GM23248 (cell line): Measurements from ENCODE around the gene SELENOI. TPM values are rescaled to one million over a fixed set of nuclear protein-coding genes. Genes with fewer than 3 reads are reported as not detected.
"Not testable (repeated sequence)": the region's sequence is repeated elsewhere in the genome, so short reads cannot be mapped to it uniquely, and the experiment has no call there.

ENCODE experiments used
- DNase-seq: peaks from one replicate; pipeline ENCODE4 v3.0.0-alpha.2; 2015
- H2AFZ ChIP-seq: fragments of 200-600 bp; sonication (generic); 2 replicates; pipeline ENCODE4 v1.6.1; 2016; ENCODE audit warnings: antibody characterized with exemption
- H3F3A ChIP-seq: fragments of 200-600 bp; sonication (generic); 2 replicates; pipeline ENCODE4 v1.6.1; 2016; ENCODE audit warnings: mild to moderate bottlenecking, antibody characterized with exemption, mixed run types; ENCODE audit not compliant: insufficient read depth
- H3K27ac ChIP-seq: fragments of 200-600 bp; sonication (generic); 2 replicates; pipeline ENCODE4 v1.5.1; 2016; ENCODE audit warnings: mild to moderate bottlenecking
- H3K27me3 ChIP-seq: fragments of 200-600 bp; sonication (generic); replicated peaks from 2 replicates; pipeline ENCODE4 v1.6.1; 2016; ENCODE audit warnings: mild to moderate bottlenecking; ENCODE audit not compliant: insufficient read depth
- H3K36me3 ChIP-seq: fragments of 200-600 bp; sonication (generic); 2 replicates; pipeline ENCODE4 v1.6.1; 2016; ENCODE audit warnings: low read depth, mild to moderate bottlenecking
- H3K4me1 ChIP-seq: fragments of 200-600 bp; sonication (generic); 2 replicates; pipeline ENCODE4 v1.6.1; 2016; ENCODE audit warnings: mild to moderate bottlenecking; ENCODE audit not compliant: insufficient read depth
- H3K4me2 ChIP-seq: fragments of 200-600 bp; sonication (generic); one replicate; pipeline ENCODE4 v1.6.1; 2016; ENCODE audit warnings: mild to moderate bottlenecking; ENCODE audit not compliant: unreplicated experiment
- H3K4me3 ChIP-seq: fragments of 200-600 bp; sonication (generic); 2 replicates; pipeline ENCODE4 v1.5.1; 2016; ENCODE audit warnings: mild to moderate bottlenecking
- H3K79me2 ChIP-seq: fragments of 200-600 bp; sonication (generic); 2 replicates; pipeline ENCODE4 v1.6.1; 2016; ENCODE audit warnings: mild to moderate bottlenecking; ENCODE audit not compliant: insufficient read depth
- H3K9ac ChIP-seq: fragments of 200-600 bp; sonication (generic); 2 replicates; pipeline ENCODE4 v1.6.1; 2016; ENCODE audit warnings: mild to moderate bottlenecking
- H3K9me2 ChIP-seq: fragments of 200-600 bp; sonication (generic); 2 replicates; pipeline ENCODE4 v1.6.1; 2016; ENCODE audit warnings: mixed run types, mild to moderate bottlenecking, moderate library complexity; ENCODE audit not compliant: insufficient read depth
- H3K9me3 ChIP-seq: fragments of 200-600 bp; sonication (generic); one replicate; pipeline ENCODE4 v1.6.1; 2017; ENCODE audit warnings: low read depth
- H4K20me1 ChIP-seq: fragments of 200-600 bp; sonication (generic); 2 replicates; pipeline ENCODE4 v1.6.0; 2016; ENCODE audit not compliant: insufficient read depth
- EZH2 ChIP-seq: fragments of 200-600 bp; sonication (generic); IDR thresholded peaks from 2 replicates; pipeline ENCODE4 v1.6.1; 2018; ENCODE audit warnings: antibody characterized with exemption, mild to moderate bottlenecking; ENCODE audit not compliant: insufficient read depth, poor library complexity, severe bottlenecking
- EZH2phosphoT487 ChIP-seq: fragments of 200-600 bp; sonication (generic); IDR thresholded peaks from 2 replicates; pipeline ENCODE4 v1.6.1; 2018; ENCODE audit warnings: antibody characterized with exemption, moderate library complexity, mild to moderate bottlenecking, low read depth; ENCODE audit not compliant: insufficient read depth
- WGBS, 2 experiments: methylation state at CpG; one replicate each; pipeline ENCODE4 v1.1.6; 2015 to 2017; ENCODE audit warnings: low lambda C conversion rate in 2 of 2, low coverage in 1 of 2; ENCODE audit errors: missing lambda C conversion rate in 2 of 2; 5-methylcytosine and 5-hydroxymethylcytosine counted together
- in situ Hi-C: fragments of 300-500 bp; cut with MboI; formaldehyde crosslinking; loops from 2 replicates; pipeline ENCODE4 v1.15.0; 2020
- polyA plus RNA-seq: library from polyadenylated mRNA; unstranded; fragments of >200 nt; fragmentation: Nextera tagmentation; extraction: Ambion mirVana; gene quantifications from 2 replicates; pipeline ENCODE4 v1.2.1, GENCODE V29; 2016
- total RNA-seq: library from RNA; depleted of rRNA; stranded (reverse); fragments of >200 nt; shearing (Covaris generic); gene quantifications from 2 replicates; pipeline ENCODE4 v1.2.3, GENCODE V29; 2014

SELENOI gene
- total and polyA plus RNA-seq, 2 experiments from 2014 or later: 3.6 to 19.8 TPM

- peak; percentile 90 for DNase-seq
- in situ Hi-C loops: no loop called here
- 2 to 3% methylated on average over 7 of the region's 7 CpGs for WGBS, 2 experiments
- no peak overlapping the region for H3K9ac ChIP-seq
- H3K27ac ChIP-seq: no peak overlapping the region
- no peak overlapping the region for H3K4me2 ChIP-seq
- H3F3A ChIP-seq: peaks cover 14% of the 10 kb centered on the region
- no peaks in the 10 kb centered on the region for H3K9me3 ChIP-seq
- TF ChIP-seq EZH2: no peak
- TF ChIP-seq EZH2phosphoT487: no peak
- H3K36me3 ChIP-seq: no peaks in the 10 kb centered on the region
- H3K9me2 ChIP-seq: no peaks in the 10 kb centered on the region
- no peaks in the 10 kb centered on the region for H3K79me2 ChIP-seq
- H3K27me3 ChIP-seq: no peaks in the 10 kb centered on the region
- 0 out of 2 replicates have a peak overlapping the region, but pooled peaks have one; percentile 27 for H2AFZ ChIP-seq
- H3K4me3 ChIP-seq: no peak overlapping the region
- no peaks in the 10 kb centered on the region for H4K20me1 ChIP-seq
- peaks cover 11% of the 10 kb centered on the region for H3K4me1 ChIP-seq
Observed at GRCh38 chr2:26330114-26330549, 15.8 kb upstream of the SELENOI start.

- no peak overlapping the region for H3K9ac ChIP-seq
- H3K4me3 ChIP-seq: no peak overlapping the region
- H3K36me3 ChIP-seq: no peaks in the 10 kb centered on the region
- H3F3A ChIP-seq: peaks cover 14% of the 10 kb centered on the region
- H3K9me2 ChIP-seq: no peaks in the 10 kb centered on the region
- H3K79me2 ChIP-seq: no peaks in the 10 kb centered on the region
- TF ChIP-seq EZH2phosphoT487 (no peak), EZH2 (no peak)
- in situ Hi-C loops: no loop called here
- peaks cover 11% of the 10 kb centered on the region for H3K4me1 ChIP-seq
- WGBS, 2 experiments: 61 to 77% methylated on average over 3 of the region's 3 CpGs
- no peaks in the 10 kb centered on the region for H3K9me3 ChIP-seq
- no peaks in the 10 kb centered on the region for H3K27me3 ChIP-seq
- no peak for DNase-seq
- no peaks in the 10 kb centered on the region for H4K20me1 ChIP-seq
- no peak overlapping the region for H3K27ac ChIP-seq
- H2AFZ ChIP-seq: 0 out of 2 replicates have a peak overlapping the region, but pooled peaks have one; percentile 27
- no peak overlapping the region for H3K4me2 ChIP-seq
Observed at GRCh38 chr2:26330604-26331003, 15.3 kb upstream of the SELENOI start.

- H3K4me3 ChIP-seq, H3K27me3 ChIP-seq, H3K9ac ChIP-seq, H4K20me1 ChIP-seq, H3K36me3 ChIP-seq, H3K79me2 ChIP-seq, H2AFZ ChIP-seq, in situ Hi-C loops, H3K9me2 ChIP-seq, H3K9me3 ChIP-seq, H3K4me2 ChIP-seq, DNase-seq, H3K27ac ChIP-seq: not testable (repeated sequence)
- H3K4me1 ChIP-seq: peaks cover 11% of the 10 kb centered on the region
- WGBS, 2 experiments: 80 to 85% methylated on average over 8 of the region's 8 CpGs
- peaks cover 14% of the 10 kb centered on the region for H3F3A ChIP-seq
Observed at GRCh38 chr2:26331321-26331720, 14.6 kb upstream of the SELENOI start.

GRCh38 chr2:26333293-26333692 lies 12.7 kb upstream of the SELENOI start:
- Histone ChIP-seq H3K4me3 (no peak overlapping the region), H3K4me1 (no peaks in the 10 kb centered on the region), H3K36me3 (no peaks in the 10 kb centered on the region), H3K9me3 (no peaks in the 10 kb centered on the region), H3K9ac (no peak overlapping the region), H3K27ac (no peak overlapping the region), H3K4me2 (no peak overlapping the region), H3K79me2 (no peaks in the 10 kb centered on the region), H3K9me2 (no peaks in the 10 kb centered on the region), H4K20me1 (no peaks in the 10 kb centered on the region), H3F3A (peaks cover 4% of the 10 kb centered on the region; the same call in 1 of the 2 replicates), H3K27me3 (no peaks in the 10 kb centered on the region), H2AFZ (no peak overlapping the region)
- 4 to 9% methylated on average over 2 of the region's 2 CpGs for WGBS, 2 experiments
- no peak for DNase-seq
- in situ Hi-C loops: no loop called here
- TF ChIP-seq EZH2phosphoT487 (no peak), EZH2 (no peak)

GRCh38 chr2:26335231-26335630 lies 10.7 kb upstream of the SELENOI start:
- H3K27ac ChIP-seq: no peak overlapping the region
- no peaks in the 10 kb centered on the region for H4K20me1 ChIP-seq
- in situ Hi-C loops: no loop called here
- no peaks in the 10 kb centered on the region for H3K79me2 ChIP-seq
- no peaks in the 10 kb centered on the region for H3K9me2 ChIP-seq
- no peak overlapping the region for H3K4me2 ChIP-seq
- no peaks in the 10 kb centered on the region for H3K4me1 ChIP-seq
- no peak overlapping the region for H3K9ac ChIP-seq
- H3K4me3 ChIP-seq: no peak overlapping the region
- H3K9me3 ChIP-seq: no peaks in the 10 kb centered on the region
- no peaks in the 10 kb centered on the region for H3K27me3 ChIP-seq
- no peaks in the 10 kb centered on the region for H3K36me3 ChIP-seq
- no peak for DNase-seq
- H3F3A ChIP-seq: no peaks in the 10 kb centered on the region
- WGBS, 2 experiments: 4 to 12% methylated on average over 3 of the region's 3 CpGs
- no peak for TF ChIP-seq EZH2
- no peak for TF ChIP-seq EZH2phosphoT487
- H2AFZ ChIP-seq: no peak overlapping the region
